Upper lobe of left lung (tissue), 4 donors: ENCODE results near the gene PTPRO.

Source experiments
- EP300 ChIP-seq, 4 donors: sonication (generic); formaldehyde crosslinking; IDR thresholded peaks; one replicate each; pipeline ENCODE4 v1.5.1; 2017; ENCODE audit warnings: antibody characterized with exemption in 4 of 4, control low read depth in 2 of 4
- POLR2A ChIP-seq, 4 donors: fragments of 450-650 bp; IDR thresholded peaks; one replicate each; pipeline ENCODE4 v1.5.1; 2016 to 2017; ENCODE audit warnings: antibody characterized with exemption in 4 of 4, mild to moderate bottlenecking in 2 of 4
- POLR2AphosphoS5 ChIP-seq, 2 donors: sonication (generic); formaldehyde crosslinking; IDR thresholded peaks; one replicate each; pipeline ENCODE4 v1.5.1; 2017; ENCODE audit warnings: antibody characterized with exemption in 2 of 2
- TF ChIP-seq, protein P1 (sequence below), 6 experiments: fragments of 450-650 bp in 4 of 6; fragments of 200-600 bp in 2 of 6; sonication (generic) in 2 of 6; IDR thresholded peaks; one replicate each; pipeline ENCODE4 v1.5.1; 2016 to 2019; ENCODE audit warnings: antibody characterized with exemption in 6 of 6

DNA sequence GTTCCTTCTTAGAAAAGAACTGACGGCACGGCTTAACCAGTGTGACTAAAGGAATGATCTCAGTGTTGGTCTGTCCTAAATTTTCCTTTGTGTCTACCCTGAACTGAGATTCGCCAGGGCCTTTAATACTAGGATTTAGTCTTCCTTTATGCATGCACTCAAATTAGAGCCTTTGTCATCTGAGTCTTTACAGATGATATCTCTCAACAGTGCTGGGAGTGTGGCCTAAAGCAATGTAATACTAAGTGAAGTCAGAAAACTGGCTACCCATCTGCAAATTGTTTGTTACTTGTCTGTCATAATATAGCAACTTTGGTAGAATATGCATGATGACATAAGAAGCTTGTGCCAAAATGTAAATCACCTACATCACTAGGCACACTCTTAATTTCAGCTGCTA is 95.4 kb downstream of the PTPRO start:
- TF ChIP-seq, protein P1, sequence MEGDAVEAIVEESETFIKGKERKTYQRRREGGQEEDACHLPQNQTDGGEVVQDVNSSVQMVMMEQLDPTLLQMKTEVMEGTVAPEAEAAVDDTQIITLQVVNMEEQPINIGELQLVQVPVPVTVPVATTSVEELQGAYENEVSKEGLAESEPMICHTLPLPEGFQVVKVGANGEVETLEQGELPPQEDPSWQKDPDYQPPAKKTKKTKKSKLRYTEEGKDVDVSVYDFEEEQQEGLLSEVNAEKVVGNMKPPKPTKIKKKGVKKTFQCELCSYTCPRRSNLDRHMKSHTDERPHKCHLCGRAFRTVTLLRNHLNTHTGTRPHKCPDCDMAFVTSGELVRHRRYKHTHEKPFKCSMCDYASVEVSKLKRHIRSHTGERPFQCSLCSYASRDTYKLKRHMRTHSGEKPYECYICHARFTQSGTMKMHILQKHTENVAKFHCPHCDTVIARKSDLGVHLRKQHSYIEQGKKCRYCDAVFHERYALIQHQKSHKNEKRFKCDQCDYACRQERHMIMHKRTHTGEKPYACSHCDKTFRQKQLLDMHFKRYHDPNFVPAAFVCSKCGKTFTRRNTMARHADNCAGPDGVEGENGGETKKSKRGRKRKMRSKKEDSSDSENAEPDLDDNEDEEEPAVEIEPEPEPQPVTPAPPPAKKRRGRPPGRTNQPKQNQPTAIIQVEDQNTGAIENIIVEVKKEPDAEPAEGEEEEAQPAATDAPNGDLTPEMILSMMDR (IDR thresholded peaks at IDR 0.05): no peak
- no peak for TF ChIP-seq EP300 (IDR thresholded peaks at IDR 0.05)
- TF ChIP-seq POLR2A (IDR thresholded peaks at IDR 0.05): no peak
- TF ChIP-seq POLR2AphosphoS5 (IDR thresholded peaks at IDR 0.05): no peak
